ENCODE results near the gene IL1B.

The IL1B gene

DNA sequence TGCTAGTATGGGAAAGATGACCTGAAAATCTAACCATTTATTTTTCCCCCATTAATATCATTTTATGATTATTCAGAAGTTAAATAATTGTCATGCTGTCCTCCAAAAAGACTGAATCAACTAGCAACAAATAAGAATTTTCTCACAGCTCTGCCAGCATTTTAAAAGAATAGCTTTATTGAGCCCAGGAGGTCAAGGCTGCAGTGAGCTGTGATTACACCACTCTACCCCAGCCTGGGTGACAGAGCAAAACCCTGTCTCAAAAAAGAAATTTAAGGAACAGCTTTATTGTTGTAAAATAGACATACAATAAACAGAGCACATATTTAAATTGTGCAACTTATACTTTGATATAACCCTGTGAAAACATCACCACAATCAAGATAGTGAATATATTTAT is 27.5 kb downstream of the IL1B start:
- TF ChIP-seq, protein P1, sequence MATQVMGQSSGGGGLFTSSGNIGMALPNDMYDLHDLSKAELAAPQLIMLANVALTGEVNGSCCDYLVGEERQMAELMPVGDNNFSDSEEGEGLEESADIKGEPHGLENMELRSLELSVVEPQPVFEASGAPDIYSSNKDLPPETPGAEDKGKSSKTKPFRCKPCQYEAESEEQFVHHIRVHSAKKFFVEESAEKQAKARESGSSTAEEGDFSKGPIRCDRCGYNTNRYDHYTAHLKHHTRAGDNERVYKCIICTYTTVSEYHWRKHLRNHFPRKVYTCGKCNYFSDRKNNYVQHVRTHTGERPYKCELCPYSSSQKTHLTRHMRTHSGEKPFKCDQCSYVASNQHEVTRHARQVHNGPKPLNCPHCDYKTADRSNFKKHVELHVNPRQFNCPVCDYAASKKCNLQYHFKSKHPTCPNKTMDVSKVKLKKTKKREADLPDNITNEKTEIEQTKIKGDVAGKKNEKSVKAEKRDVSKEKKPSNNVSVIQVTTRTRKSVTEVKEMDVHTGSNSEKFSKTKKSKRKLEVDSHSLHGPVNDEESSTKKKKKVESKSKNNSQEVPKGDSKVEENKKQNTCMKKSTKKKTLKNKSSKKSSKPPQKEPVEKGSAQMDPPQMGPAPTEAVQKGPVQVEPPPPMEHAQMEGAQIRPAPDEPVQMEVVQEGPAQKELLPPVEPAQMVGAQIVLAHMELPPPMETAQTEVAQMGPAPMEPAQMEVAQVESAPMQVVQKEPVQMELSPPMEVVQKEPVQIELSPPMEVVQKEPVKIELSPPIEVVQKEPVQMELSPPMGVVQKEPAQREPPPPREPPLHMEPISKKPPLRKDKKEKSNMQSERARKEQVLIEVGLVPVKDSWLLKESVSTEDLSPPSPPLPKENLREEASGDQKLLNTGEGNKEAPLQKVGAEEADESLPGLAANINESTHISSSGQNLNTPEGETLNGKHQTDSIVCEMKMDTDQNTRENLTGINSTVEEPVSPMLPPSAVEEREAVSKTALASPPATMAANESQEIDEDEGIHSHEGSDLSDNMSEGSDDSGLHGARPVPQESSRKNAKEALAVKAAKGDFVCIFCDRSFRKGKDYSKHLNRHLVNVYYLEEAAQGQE (IDR thresholded peaks at IDR 0.05; ENCODE audit: insufficient read depth in 1 of 2, low read depth in 2 of 2, low read length in 2 of 2), result no peak
- TF ChIP-seq SIN3A (IDR thresholded peaks at IDR 0.05; ENCODE audit: borderline replicate concordance, insufficient read depth, low read length) (no peak), POLR2AphosphoS5 (IDR thresholded peaks at IDR 0.05; ENCODE audit: low read depth, low read length) (no peak), TAF1 (IDR thresholded peaks at IDR 0.05; ENCODE audit: borderline replicate concordance, insufficient read depth, low read length) (no peak)

- no peak for TF ChIP-seq POLR2AphosphoS5 (IDR thresholded peaks at IDR 0.05; ENCODE audit: low read depth, low read length)
These were observed 29.3 kb downstream of the IL1B start for GRCh38 chr2:112807233-112807807.

DNA sequence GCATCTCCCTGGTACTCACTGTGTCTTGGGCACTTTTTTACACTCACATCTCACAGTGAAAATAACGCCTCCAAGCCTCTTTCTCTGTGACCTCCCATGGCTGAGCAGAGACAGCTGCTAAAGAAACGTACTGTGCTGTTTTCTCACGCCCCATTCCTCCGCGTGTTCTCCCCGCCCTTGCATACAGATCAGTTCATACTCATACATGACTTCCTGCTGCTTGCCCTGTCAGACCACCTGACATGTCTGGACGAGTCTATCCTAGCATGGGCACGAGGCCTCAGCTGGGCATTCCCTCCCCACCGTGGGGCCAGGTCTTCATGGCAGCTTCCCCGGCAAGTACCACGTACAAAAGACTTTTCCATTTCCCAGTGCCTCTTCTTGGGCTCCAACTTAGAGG is 31.0 kb downstream of the IL1B start:
- TF ChIP-seq POLR2AphosphoS5 (IDR thresholded peaks at IDR 0.05; ENCODE audit: low read depth, low read length) (no peak), FOXP2 (optimal IDR thresholded peaks at IDR 0.05; ENCODE audit: borderline replicate concordance, extremely low read depth, extremely low read length, insufficient read depth) (no peak), TAF1 (IDR thresholded peaks at IDR 0.05; ENCODE audit: borderline replicate concordance, insufficient read depth, low read length) (no peak), SIN3A (IDR thresholded peaks at IDR 0.05; ENCODE audit: borderline replicate concordance, insufficient read depth, low read length) (no peak)
- TF ChIP-seq, protein P1 (IDR thresholded peaks at IDR 0.05; ENCODE audit: insufficient read depth in 1 of 2, low read depth in 2 of 2, low read length in 2 of 2), result no peak

GRCh38 chr2:112803691-112804521 is 32.7 kb downstream of the IL1B start:
- no peak for TF ChIP-seq POLR2AphosphoS5 (IDR thresholded peaks at IDR 0.05; ENCODE audit: low read depth, low read length)
- no peak for TF ChIP-seq TAF1 (IDR thresholded peaks at IDR 0.05; ENCODE audit: borderline replicate concordance, insufficient read depth, low read length)
- TF ChIP-seq, protein P1 (IDR thresholded peaks at IDR 0.05; ENCODE audit: insufficient read depth in 1 of 2, low read depth in 2 of 2, low read length in 2 of 2), result no peak
- TF ChIP-seq FOXP2 (optimal IDR thresholded peaks at IDR 0.05; ENCODE audit: borderline replicate concordance, extremely low read depth, extremely low read length, insufficient read depth), result no peak

GRCh38 chr2:112800881-112801583 is 35.5 kb downstream of the IL1B start:
- TF ChIP-seq SIN3A (IDR thresholded peaks at IDR 0.05; ENCODE audit: borderline replicate concordance, insufficient read depth, low read length) (no peak), POLR2AphosphoS5 (IDR thresholded peaks at IDR 0.05; ENCODE audit: low read depth, low read length) (no peak), FOXP2 (optimal IDR thresholded peaks at IDR 0.05; ENCODE audit: borderline replicate concordance, extremely low read depth, extremely low read length, insufficient read depth) (no peak), TAF1 (IDR thresholded peaks at IDR 0.05; ENCODE audit: borderline replicate concordance, insufficient read depth, low read length) (no peak)
- TF ChIP-seq, protein P1 (IDR thresholded peaks at IDR 0.05; ENCODE audit: insufficient read depth in 1 of 2, low read depth in 2 of 2, low read length in 2 of 2), result no peak
